PFSK-1 (cell line): ENCODE results near the gene SRD5A1.

ENCODE experiments used
- FOXP2 ChIP-seq: optimal IDR thresholded peaks from 2 replicates; pipeline ENCODE3; 2011; ENCODE audit warnings: borderline replicate concordance, control low read depth, inconsistent platforms; ENCODE audit not compliant: insufficient read depth; ENCODE audit errors: extremely low read length, extremely low read depth
- POLR2AphosphoS5 ChIP-seq: IDR thresholded peaks from 2 replicates; pipeline ENCODE4 v1.6.1; 2012; ENCODE audit warnings: low read depth, mild to moderate bottlenecking, control low read depth, low read length, moderate library complexity
- SIN3A ChIP-seq: IDR thresholded peaks from 2 replicates; pipeline ENCODE4 v1.6.1; 2012; ENCODE audit warnings: mild to moderate bottlenecking, low read length, moderate library complexity, borderline replicate concordance; ENCODE audit not compliant: insufficient read depth
- TAF1 ChIP-seq: IDR thresholded peaks from 2 replicates; pipeline ENCODE4 v1.6.1; 2012; ENCODE audit warnings: low read length, control low read depth, borderline replicate concordance; ENCODE audit not compliant: insufficient read depth
- TF ChIP-seq, protein P1 (sequence below), 2 experiments: IDR thresholded peaks; 2 replicates each; pipeline versions ENCODE4 v1.6.1 to v1.8.0; 2011 to 2012; ENCODE audit warnings: low read depth in 2 of 2, low read length in 2 of 2, control low read depth in 1 of 2, inconsistent platforms in 1 of 2, mild to moderate bottlenecking in 1 of 2, moderate library complexity in 1 of 2; ENCODE audit not compliant: insufficient read depth in 1 of 2

Gene SRD5A1

DNA sequence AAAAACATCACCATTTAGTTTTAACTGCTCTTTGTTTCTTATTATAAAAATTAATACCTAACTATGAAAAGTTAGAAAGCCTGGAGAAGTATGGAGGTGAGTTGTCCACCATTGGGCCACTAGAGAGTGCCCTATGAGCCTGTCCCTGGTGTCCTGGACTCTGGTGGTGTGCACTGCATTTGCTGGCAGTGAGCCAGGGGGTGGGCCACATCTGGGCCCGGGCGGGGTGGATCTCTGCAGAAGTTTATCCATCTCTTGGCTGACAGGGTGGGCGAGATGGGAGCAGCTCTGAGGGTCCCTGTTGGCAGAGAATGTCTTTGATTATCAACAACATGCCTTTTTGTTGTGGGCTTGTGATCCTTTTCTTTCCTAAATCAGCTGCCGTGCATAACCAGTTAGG, 88.2 kb downstream of the SRD5A1 start:
- TF ChIP-seq, protein P1, sequence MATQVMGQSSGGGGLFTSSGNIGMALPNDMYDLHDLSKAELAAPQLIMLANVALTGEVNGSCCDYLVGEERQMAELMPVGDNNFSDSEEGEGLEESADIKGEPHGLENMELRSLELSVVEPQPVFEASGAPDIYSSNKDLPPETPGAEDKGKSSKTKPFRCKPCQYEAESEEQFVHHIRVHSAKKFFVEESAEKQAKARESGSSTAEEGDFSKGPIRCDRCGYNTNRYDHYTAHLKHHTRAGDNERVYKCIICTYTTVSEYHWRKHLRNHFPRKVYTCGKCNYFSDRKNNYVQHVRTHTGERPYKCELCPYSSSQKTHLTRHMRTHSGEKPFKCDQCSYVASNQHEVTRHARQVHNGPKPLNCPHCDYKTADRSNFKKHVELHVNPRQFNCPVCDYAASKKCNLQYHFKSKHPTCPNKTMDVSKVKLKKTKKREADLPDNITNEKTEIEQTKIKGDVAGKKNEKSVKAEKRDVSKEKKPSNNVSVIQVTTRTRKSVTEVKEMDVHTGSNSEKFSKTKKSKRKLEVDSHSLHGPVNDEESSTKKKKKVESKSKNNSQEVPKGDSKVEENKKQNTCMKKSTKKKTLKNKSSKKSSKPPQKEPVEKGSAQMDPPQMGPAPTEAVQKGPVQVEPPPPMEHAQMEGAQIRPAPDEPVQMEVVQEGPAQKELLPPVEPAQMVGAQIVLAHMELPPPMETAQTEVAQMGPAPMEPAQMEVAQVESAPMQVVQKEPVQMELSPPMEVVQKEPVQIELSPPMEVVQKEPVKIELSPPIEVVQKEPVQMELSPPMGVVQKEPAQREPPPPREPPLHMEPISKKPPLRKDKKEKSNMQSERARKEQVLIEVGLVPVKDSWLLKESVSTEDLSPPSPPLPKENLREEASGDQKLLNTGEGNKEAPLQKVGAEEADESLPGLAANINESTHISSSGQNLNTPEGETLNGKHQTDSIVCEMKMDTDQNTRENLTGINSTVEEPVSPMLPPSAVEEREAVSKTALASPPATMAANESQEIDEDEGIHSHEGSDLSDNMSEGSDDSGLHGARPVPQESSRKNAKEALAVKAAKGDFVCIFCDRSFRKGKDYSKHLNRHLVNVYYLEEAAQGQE (IDR thresholded peaks at IDR 0.05; ENCODE audit: insufficient read depth in 1 of 2, low read depth in 2 of 2, low read length in 2 of 2): no peak
- TF ChIP-seq POLR2AphosphoS5 (no peak), TAF1 (no peak), FOXP2 (no peak), SIN3A (no peak)

DNA sequence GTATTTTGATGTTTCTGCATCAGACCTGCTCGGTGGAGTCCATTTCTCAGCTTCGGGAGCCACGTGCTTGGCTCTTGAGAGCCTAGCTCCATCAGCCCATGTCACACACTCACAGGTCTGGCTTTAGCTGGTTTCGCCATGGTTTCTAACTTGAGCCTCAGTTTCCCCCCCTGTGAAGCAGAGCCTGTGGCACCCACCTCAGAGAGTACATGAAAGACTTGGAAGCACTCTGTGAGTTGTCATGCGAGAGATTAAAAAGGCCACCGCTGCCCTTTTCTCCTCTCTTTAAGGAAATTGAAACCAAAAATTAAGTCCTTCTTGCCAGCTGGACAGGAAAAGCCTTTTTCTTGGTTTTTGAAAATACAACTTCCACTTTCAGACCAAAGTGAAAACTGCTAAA, 88.8 kb downstream of the SRD5A1 start:
- TF ChIP-seq POLR2AphosphoS5: no peak
- TF ChIP-seq, protein P1 (IDR thresholded peaks at IDR 0.05; ENCODE audit: insufficient read depth in 1 of 2, low read depth in 2 of 2, low read length in 2 of 2): no peak
- no peak for TF ChIP-seq FOXP2
- TF ChIP-seq TAF1: no peak
- TF ChIP-seq SIN3A: no peak

DNA sequence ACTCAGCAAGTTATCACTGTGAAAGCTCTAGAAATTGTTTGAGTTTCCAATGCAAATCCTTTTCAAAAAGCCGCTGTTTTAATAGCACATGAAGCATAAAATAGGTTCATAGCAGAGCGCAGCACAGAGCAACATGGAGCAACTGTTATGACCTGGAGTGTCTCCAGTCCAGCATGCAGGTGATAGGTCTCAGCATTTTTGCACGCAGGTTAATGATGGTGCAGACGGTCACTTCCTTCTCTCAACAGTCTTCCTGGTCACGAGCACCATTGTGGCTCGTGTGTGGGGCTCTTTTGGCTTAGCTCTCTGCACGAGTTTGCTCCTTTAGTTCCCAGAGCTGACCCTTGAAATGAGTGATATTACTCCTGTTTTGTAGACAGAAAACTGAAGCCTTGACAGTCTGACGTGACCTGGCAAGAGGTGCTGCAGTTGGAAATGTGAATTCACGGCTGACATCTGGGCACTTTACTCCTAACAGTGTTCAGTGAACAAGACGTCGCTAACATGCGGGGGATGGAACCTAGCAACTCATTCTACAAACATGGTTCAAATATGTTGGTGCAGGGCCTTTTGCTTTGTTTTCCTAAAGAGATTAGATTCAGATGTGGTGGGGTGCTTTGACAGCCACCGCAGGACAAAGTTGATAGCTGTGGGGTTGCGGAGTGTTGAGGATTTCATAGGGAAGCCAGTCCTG, 90.0 kb downstream of the SRD5A1 start:
- TF ChIP-seq, protein P1 (IDR thresholded peaks at IDR 0.05; ENCODE audit: insufficient read depth in 1 of 2, low read depth in 2 of 2, low read length in 2 of 2): no peak
- TF ChIP-seq POLR2AphosphoS5: no peak
- TF ChIP-seq TAF1: no peak
- TF ChIP-seq FOXP2: no peak

DNA sequence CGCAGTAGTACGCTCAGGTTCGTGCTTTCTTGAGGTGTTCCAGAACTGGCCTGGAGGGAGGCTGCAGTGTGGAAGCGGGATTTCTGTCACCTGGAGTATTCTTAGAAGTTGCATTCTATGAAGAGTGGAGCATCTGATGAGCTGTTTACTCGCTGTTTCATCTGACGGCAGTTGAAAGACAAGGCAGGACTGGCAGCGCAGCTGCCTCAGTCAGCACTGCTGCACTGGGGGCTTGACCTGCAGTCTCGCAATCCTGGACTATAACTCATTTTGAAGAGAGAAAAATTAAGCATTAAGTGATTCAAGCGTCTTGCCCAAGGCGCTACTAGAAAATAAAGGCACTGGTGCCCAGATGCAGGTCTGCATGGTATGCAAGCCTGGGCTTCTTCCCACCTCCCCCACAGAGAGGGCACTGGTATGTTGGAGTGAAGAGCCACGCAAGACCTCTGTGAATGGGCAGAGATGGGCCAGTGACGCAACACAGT, 90.6 kb downstream of the SRD5A1 start:
- TF ChIP-seq POLR2AphosphoS5: no peak
- TF ChIP-seq TAF1: no peak
- TF ChIP-seq SIN3A: no peak
- TF ChIP-seq, protein P1 (IDR thresholded peaks at IDR 0.05; ENCODE audit: insufficient read depth in 1 of 2, low read depth in 2 of 2, low read length in 2 of 2): no peak
